Activated CD4-positive, alpha-beta T cell treated with anti-CD3 and anti-CD28 coated beads for 48 hours (primary cell): Measurements from ENCODE around the gene KLRK1.
"Not testable (repeated sequence)": the region's sequence is repeated elsewhere in the genome, so short reads cannot be mapped to it uniquely, and the experiment has no call there.

ENCODE experiments used
- DNase-seq: peaks from one replicate; pipeline ENCODE4 v3.0.0-alpha.2; 2020

Gene KLRK1

GRCh38 chr12:10361622-10362021, 28.2 kb downstream of the KLRK1 start:
- no peak for DNase-seq

- DNase-seq = no peak
Measured at GRCh38 chr12:10361084-10361483, 28.8 kb downstream of the KLRK1 start.

GRCh38 chr12:10358969-10359368, 30.9 kb downstream of the KLRK1 start:
- DNase-seq = no peak

- no peak for DNase-seq
Measured at GRCh38 chr12:10358131-10358530, 31.7 kb downstream of the KLRK1 start.

GRCh38 chr12:10354502-10354901, 35.3 kb downstream of the KLRK1 start:
- no peak for DNase-seq

GRCh38 chr12:10354071-10354470, 35.8 kb downstream of the KLRK1 start:
- no peak for DNase-seq

- DNase-seq = not testable (repeated sequence)
Measured at GRCh38 chr12:10351457-10351856, 38.4 kb downstream of the KLRK1 start.

- no peak for DNase-seq
Measured at GRCh38 chr12:10341892-10342509, 47.8 kb downstream of the KLRK1 start.

- not testable (repeated sequence) for DNase-seq
Measured at GRCh38 chr12:10340946-10341345, 48.9 kb downstream of the KLRK1 start.

GRCh38 chr12:10339053-10339840, 50.6 kb downstream of the KLRK1 start:
- no peak for DNase-seq

GRCh38 chr12:10338470-10338869, 51.4 kb downstream of the KLRK1 start:
- DNase-seq = not testable (repeated sequence)

- not testable (repeated sequence) for DNase-seq
Measured at GRCh38 chr12:10336196-10336595, 53.6 kb downstream of the KLRK1 start.

GRCh38 chr12:10331642-10332239, 58.1 kb downstream of the KLRK1 start:
- no peak for DNase-seq

- DNase-seq = not testable (repeated sequence)
Measured at GRCh38 chr12:10328691-10329090, 61.1 kb downstream of the KLRK1 start.
